Astrocyte (in vitro differentiated cells and primary cell): ENCODE results near the gene MAML2.

Experiments
- EZH2 ChIP-seq: IDR thresholded peaks from 2 replicates; pipeline ENCODE4 v1.6.1; 2012; ENCODE audit warnings: mild to moderate bottlenecking, low read length, inconsistent platforms; ENCODE audit not compliant: insufficient read depth
- TF ChIP-seq, protein P1 (sequence below): IDR thresholded peaks from 2 replicates; pipeline ENCODE4 v1.5.1; 2011; ENCODE audit warnings: low read depth, mild to moderate bottlenecking, inconsistent platforms, low read length, moderate library complexity; ENCODE audit not compliant: insufficient read depth

GRCh38 chr11:96084610-96085318 lies 258.2 kb downstream of the MAML2 start:
- TF ChIP-seq, protein P1, sequence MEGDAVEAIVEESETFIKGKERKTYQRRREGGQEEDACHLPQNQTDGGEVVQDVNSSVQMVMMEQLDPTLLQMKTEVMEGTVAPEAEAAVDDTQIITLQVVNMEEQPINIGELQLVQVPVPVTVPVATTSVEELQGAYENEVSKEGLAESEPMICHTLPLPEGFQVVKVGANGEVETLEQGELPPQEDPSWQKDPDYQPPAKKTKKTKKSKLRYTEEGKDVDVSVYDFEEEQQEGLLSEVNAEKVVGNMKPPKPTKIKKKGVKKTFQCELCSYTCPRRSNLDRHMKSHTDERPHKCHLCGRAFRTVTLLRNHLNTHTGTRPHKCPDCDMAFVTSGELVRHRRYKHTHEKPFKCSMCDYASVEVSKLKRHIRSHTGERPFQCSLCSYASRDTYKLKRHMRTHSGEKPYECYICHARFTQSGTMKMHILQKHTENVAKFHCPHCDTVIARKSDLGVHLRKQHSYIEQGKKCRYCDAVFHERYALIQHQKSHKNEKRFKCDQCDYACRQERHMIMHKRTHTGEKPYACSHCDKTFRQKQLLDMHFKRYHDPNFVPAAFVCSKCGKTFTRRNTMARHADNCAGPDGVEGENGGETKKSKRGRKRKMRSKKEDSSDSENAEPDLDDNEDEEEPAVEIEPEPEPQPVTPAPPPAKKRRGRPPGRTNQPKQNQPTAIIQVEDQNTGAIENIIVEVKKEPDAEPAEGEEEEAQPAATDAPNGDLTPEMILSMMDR: no peak
- TF ChIP-seq EZH2: no peak
